SK-N-SH (cell line): ENCODE measurements around the gene RPL10. TPM values are rescaled to one million over a fixed set of nuclear protein-coding genes. Genes with fewer than 3 reads are reported as not detected.

ENCODE experiments used
- CTCF ChIA-PET: fragments of 300-600, 350-600 bp; formaldehyde crosslinking; extraction: SDS; loops from one replicate; lab custom pipeline; 2021; lab: Yijun Ruan, JAX
- POLR2A ChIA-PET: fragments of 350-600 bp; sonication (Branson Sonifier 250); formaldehyde crosslinking; extraction: SDS; loops from one replicate; lab custom pipeline; 2020; ENCODE audit warnings: antibody characterized with exemption, inconsistent platforms; lab: Yijun Ruan, JAX
- DNase-seq: peaks from one replicate; pipeline ENCODE4 v3.0.0; 2012
- H2AFZ ChIP-seq: fragments of 200-600 bp; sonication (generic); 2 replicates; pipeline ENCODE4 v1.8.1; 2016; ENCODE audit warnings: antibody characterized with exemption, mild to moderate bottlenecking, low read depth
- H3F3A ChIP-seq: fragments of 200-600 bp; sonication (generic); replicated peaks from 2 replicates; pipeline ENCODE3; 2016; ENCODE audit warnings: antibody characterized with exemption, mild to moderate bottlenecking; ENCODE audit not compliant: insufficient read depth
- H3K27ac ChIP-seq, 2 experiments: fragments of 200-500 bp in 1 of 2; fragments of 200-600 bp in 1 of 2; sonication (Bioruptor generic) in 1 of 2; sonication (generic), shearing (Covaris generic) in 1 of 2; 2 replicates each; pipeline versions ENCODE4 v1.5.1 to v1.6.1; 2014 to 2016; ENCODE audit warnings: low read depth in 2 of 2, inconsistent platforms in 1 of 2, low read length in 1 of 2, mild to moderate bottlenecking in 1 of 2, mixed read lengths in 1 of 2
- H3K27me3 ChIP-seq: fragments of 200-600 bp; sonication (generic), shearing (Covaris generic); 2 replicates; pipeline ENCODE4 v1.6.1; 2016; ENCODE audit warnings: mixed run types; ENCODE audit not compliant: insufficient read depth
- H3K36me3 ChIP-seq, 2 experiments: fragments of 200-500 bp in 1 of 2; fragments of 200-600 bp in 1 of 2; sonication (Bioruptor generic) in 1 of 2; sonication (generic) in 1 of 2; replicated peaks in 1 of 2; 2 replicates each; pipeline versions ENCODE3 to v1.5.1; 2014 to 2016; ENCODE audit warnings: low read length in 1 of 2, mild to moderate bottlenecking in 1 of 2; ENCODE audit not compliant: insufficient read depth in 2 of 2, control insufficient read depth in 1 of 2
- H3K4me1 ChIP-seq, 2 experiments: fragments of 200-500 bp in 1 of 2; fragments of 200-600 bp in 1 of 2; sonication (Bioruptor generic) in 1 of 2; sonication (generic), shearing (Covaris generic) in 1 of 2; 2 replicates each; pipeline versions ENCODE4 v1.5.1 to v1.6.1; 2014 to 2016; ENCODE audit warnings: low read depth in 1 of 2, low read length in 1 of 2, mixed run types in 1 of 2; ENCODE audit not compliant: insufficient read depth in 2 of 2, control insufficient read depth in 1 of 2
- H3K4me2 ChIP-seq: fragments of 200-600 bp; sonication (generic), shearing (Covaris generic); 2 replicates; pipeline ENCODE4 v1.6.1; 2017; ENCODE audit warnings: mixed run types
- H3K4me3 ChIP-seq, 2 experiments: fragments of 200-500 bp in 1 of 2; fragments of 200-600 bp in 1 of 2; sonication (Bioruptor generic) in 1 of 2; sonication (generic), shearing (Covaris generic) in 1 of 2; 2 replicates each; pipeline versions ENCODE4 v1.5.1 to v1.8.1; 2014 to 2016; ENCODE audit warnings: low read depth in 2 of 2, inconsistent platforms in 1 of 2, low read length in 1 of 2, mild to moderate bottlenecking in 1 of 2, mixed read lengths in 1 of 2, moderate library complexity in 1 of 2
- H3K79me2 ChIP-seq: fragments of 200-600 bp; sonication (generic); 2 replicates; pipeline ENCODE4 v1.8.1; 2017; ENCODE audit warnings: mild to moderate bottlenecking; ENCODE audit not compliant: insufficient read depth
- H3K9ac ChIP-seq: fragments of 200-600 bp; sonication (generic); 2 replicates; pipeline ENCODE4 v1.6.1; 2017; ENCODE audit warnings: mixed run types
- H3K9me2 ChIP-seq: fragments of 200-600 bp; sonication (generic); 2 replicates; pipeline ENCODE4 v1.6.1; 2017; ENCODE audit warnings: mixed run types
- H3K9me3 ChIP-seq: fragments of 200-600 bp; sonication (generic); 2 replicates; pipeline ENCODE4 v1.6.1; 2017; ENCODE audit warnings: mixed run types, mild to moderate bottlenecking, moderate library complexity
- H4K20me1 ChIP-seq: fragments of 200-600 bp; sonication (generic); 2 replicates; pipeline ENCODE4 v1.6.1; 2017; ENCODE audit warnings: mild to moderate bottlenecking, mixed run types; ENCODE audit not compliant: insufficient read depth
- CTCF ChIP-seq: fragments of 200-600 bp; sonication (generic); IDR thresholded peaks from 2 replicates; pipeline ENCODE4 v1.6.1; 2017; ENCODE audit warnings: antibody characterized with exemption, mild to moderate bottlenecking, moderate library complexity
- FOSL2 ChIP-seq: IDR thresholded peaks from 2 replicates; pipeline ENCODE4 v1.4.0; 2012; ENCODE audit warnings: low read depth, mild to moderate bottlenecking, moderate library complexity, borderline replicate concordance
- GABPA ChIP-seq: IDR thresholded peaks from 2 replicates; pipeline ENCODE4 v1.4.0; 2012; ENCODE audit warnings: low read depth, mild to moderate bottlenecking
- JUND ChIP-seq: IDR thresholded peaks from 2 replicates; pipeline ENCODE4 v1.4.0; 2012
- MAX ChIP-seq: IDR thresholded peaks from 2 replicates; pipeline ENCODE4 v1.4.0; 2012; ENCODE audit warnings: low read depth
- NRF1 ChIP-seq: IDR thresholded peaks from 2 replicates; pipeline ENCODE4 v1.6.1; 2012; ENCODE audit warnings: low read depth, mild to moderate bottlenecking, low read length
- RFX5 ChIP-seq: IDR thresholded peaks from 2 replicates; pipeline ENCODE4 v1.6.1; 2012; ENCODE audit warnings: mild to moderate bottlenecking, improper control_type of control experiment, low read length
- SMC3 ChIP-seq: IDR thresholded peaks from 2 replicates; pipeline ENCODE4 v1.6.1; 2012; ENCODE audit warnings: low read depth, low read length, improper control_type of control experiment
- TCF12 ChIP-seq: IDR thresholded peaks from 2 replicates; pipeline ENCODE4 v1.4.0; 2012
- USF1 ChIP-seq: IDR thresholded peaks from 2 replicates; pipeline ENCODE4 v1.4.0; 2012; ENCODE audit warnings: low read depth, borderline replicate concordance
- WGBS: methylation state at CpG from one replicate; pipeline ENCODE4 v1.1.6; 2017; ENCODE audit warnings: low lambda C conversion rate; 5-methylcytosine and 5-hydroxymethylcytosine counted together
- polyA plus RNA-seq, 3 experiments: library from polyadenylated mRNA; depleted of rRNA; stranded (reverse); fragments of >200 nt; gene quantifications; 2 replicates each; pipeline ENCODE4 v1.2.3, GENCODE V29; 2012
- TF ChIP-seq, protein P1 (sequence below): IDR thresholded peaks from 2 replicates; pipeline ENCODE4; 2012

Gene RPL10
- polyA plus RNA-seq, 1 of the 3 experiments (the other 2 are of a cell fraction): 4,562 TPM

- Histone ChIP-seq H3K4me2 (peak within 1 kb of the TSS; percentile 91), H3K27me3 (no peaks in the 10 kb centered on the region; the same call in 1 of the 2 replicates), H3K4me1 (peaks cover 4 to 9% of the 10 kb centered on the region in 2 experiments; a peak in 1 of 4 replicates), H3F3A (no peaks in the 10 kb centered on the region), H3K27ac (peak within 1 kb of the TSS in 1 of 2 experiments; percentile 79; a peak in 3 of 4 replicates), H3K9me2 (no peaks in the 10 kb centered on the region), H3K79me2 (peaks cover 23% of the 10 kb centered on the region), H3K9me3 (no peaks in the 10 kb centered on the region), H3K4me3 (peak within 1 kb of the TSS; percentile 38 to 60; a peak in 3 of 4 replicates), H2AFZ (peak within 1 kb of the TSS; percentile 30; the same call in 1 of the 2 replicates), H3K36me3 (no peaks in the 10 kb centered on the region), H4K20me1 (no peaks in the 10 kb centered on the region), H3K9ac (peak within 1 kb of the TSS; percentile 67)
- TF ChIP-seq NRF1 (no peak), GABPA (peak; percentile 25; the same call in 1 of the 2 replicates), FOSL2 (peak; percentile 81), RFX5 (peak; percentile 29; the same call in 1 of the 2 replicates), TCF12 (no peak), JUND (peak; percentile 72)
- TF ChIP-seq, protein P1, sequence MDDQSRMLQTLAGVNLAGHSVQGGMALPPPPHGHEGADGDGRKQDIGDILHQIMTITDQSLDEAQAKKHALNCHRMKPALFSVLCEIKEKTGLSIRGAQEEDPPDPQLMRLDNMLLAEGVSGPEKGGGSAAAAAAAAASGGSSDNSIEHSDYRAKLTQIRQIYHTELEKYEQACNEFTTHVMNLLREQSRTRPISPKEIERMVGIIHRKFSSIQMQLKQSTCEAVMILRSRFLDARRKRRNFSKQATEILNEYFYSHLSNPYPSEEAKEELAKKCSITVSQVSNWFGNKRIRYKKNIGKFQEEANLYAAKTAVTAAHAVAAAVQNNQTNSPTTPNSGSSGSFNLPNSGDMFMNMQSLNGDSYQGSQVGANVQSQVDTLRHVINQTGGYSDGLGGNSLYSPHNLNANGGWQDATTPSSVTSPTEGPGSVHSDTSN: peak; percentile 38; the same call in 1 of the 2 replicates
- WGBS: 31% methylated on average over 13 of the region's 26 CpGs
- ChIA-PET CTCF (interaction anchor here (1.0 to 1.3 kb wide), 3 partner anchors 9 to 20 kb away, joined by 3 to 4 read pairs (median 4); partner anchors contain the start of gene RPL10), POLR2A (interaction anchor here (0.8 to 5.0 kb wide), 2 partner anchors 9 to 11 kb away, joined by 4 to 25 read pairs; partner anchors contain the start of gene RPL10)
- no peak for DNase-seq
These were observed 11.2 kb downstream of the RPL10 start, which contains the start of gene DNASE1L1 for GRCh38 chrX:154409222-154409871. TSS of gene DNASE1L1 (minus strand) at chrX:154409254. CDS start at chrX:154405568, 3,686 bp downstream.

DNA sequence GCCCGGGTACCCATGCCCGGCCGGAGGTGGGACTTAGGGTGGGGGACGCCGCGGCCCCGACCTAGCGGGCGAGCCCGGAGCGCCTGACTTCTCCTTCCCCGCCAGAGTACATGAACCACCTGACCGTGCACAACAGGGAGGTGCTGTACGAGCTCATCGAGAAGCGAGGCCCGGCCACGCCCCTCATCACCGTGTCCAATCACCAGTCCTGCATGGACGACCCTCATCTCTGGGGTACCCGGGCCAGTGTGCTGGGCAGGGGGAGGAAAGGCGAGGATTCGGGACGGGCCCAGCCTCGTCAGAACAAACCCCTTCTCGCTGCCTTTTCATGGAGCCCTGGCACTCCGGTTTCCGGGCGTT, 13.8 kb downstream of the RPL10 start:
- Histone ChIP-seq H3K36me3 (no peaks in the 10 kb centered on the region), H3K27me3 (no peaks in the 10 kb centered on the region; the same call in 1 of the 2 replicates), H3K4me2 (peak overlapping the region; percentile 79), H3F3A (no peaks in the 10 kb centered on the region), H3K9me2 (no peaks in the 10 kb centered on the region), H3K4me1 (peaks cover 4 to 12% of the 10 kb centered on the region in 2 experiments; a peak in 1 of 4 replicates), H2AFZ (0 out of 2 replicates have a peak overlapping the region, but pooled peaks have one; percentile 24), H3K27ac (peak overlapping the region; percentile 69 to 70; a peak in 3 of 4 replicates), H3K9ac (peak overlapping the region; percentile 74), H3K9me3 (no peaks in the 10 kb centered on the region), H3K79me2 (peaks cover 21% of the 10 kb centered on the region), H3K4me3 (peak overlapping the region; percentile 57 to 63), H4K20me1 (no peaks in the 10 kb centered on the region)
- POLR2A ChIA-PET: interaction anchor here (1.0 to 5.0 kb wide), 5 partner anchors 9 to 24 kb away, joined by 3 to 25 read pairs (median 4); partner anchors contain the start of gene RPL10
- CTCF ChIA-PET: interaction anchor here (1.5 kb wide), 1 partner anchor 116 kb away, joined by 4 read pairs; no protein-coding TSS in a partner anchor
- WGBS: 4% methylated on average over 17 of the region's 29 CpGs
- TF ChIP-seq CTCF (no peak), SMC3 (no peak), USF1 (peak; percentile 46; the same call in 1 of the 2 replicates), GABPA (no peak), MAX (0 out of 2 replicates have a peak, but pooled peaks have one; percentile 7)
- TF ChIP-seq, protein P1: no peak
- DNase-seq: peak; percentile 81
